GM18951 (cell line): Measurements from ENCODE around the gene INPP4A.
"Not testable (repeated sequence)": the region's sequence is repeated elsewhere in the genome, so short reads cannot be mapped to it uniquely, and the experiment has no call there.

Experiments
- POLR2A ChIP-seq: IDR thresholded peaks from 4 replicates; pipeline ENCODE4 v1.6.1; 2011; ENCODE audit warnings: mild to moderate bottlenecking; ENCODE audit not compliant: insufficient read length, insufficient read depth; ENCODE audit errors: extremely low read depth
- in situ Hi-C: fragments of 300-500 bp; cut with MboI; formaldehyde crosslinking; loops from one replicate; pipeline ENCODE4 v1.12.0; 2022; ENCODE audit warnings: low sequenced_read_pairs, mixed read lengths, inconsistent platforms; ENCODE audit not compliant: unreplicated experiment

INPP4A gene

GRCh38 chr2:98419544-98419943 lies 25.1 kb upstream of the INPP4A start:
- in situ Hi-C loops, result loop anchor here (10.0 to 25.0 kb wide), 2 partner anchors 185 to 418 kb away; partner anchors contain the start of genes COA5 and UNC50
- TF ChIP-seq POLR2A, result no peak

GRCh38 chr2:98419977-98420725 lies 24.5 kb upstream of the INPP4A start:
- TF ChIP-seq POLR2A, result no peak
- in situ Hi-C loops, result loop anchor here (10.0 to 25.0 kb wide), 2 partner anchors 185 to 417 kb away; partner anchors contain the start of genes COA5 and UNC50

- no peak for TF ChIP-seq POLR2A
- in situ Hi-C loops, result loop anchor here (25.0 kb wide), 1 partner anchor 415 kb away; no protein-coding TSS in a partner anchor
These were observed 22.2 kb upstream of the INPP4A start for GRCh38 chr2:98422449-98422848.

GRCh38 chr2:98426771-98427170 lies 17.9 kb upstream of the INPP4A start:
- in situ Hi-C loops, result no loop called here
- TF ChIP-seq POLR2A, result no peak

- TF ChIP-seq POLR2A, result no peak
- in situ Hi-C loops, result no loop called here
These were observed 12.5 kb upstream of the INPP4A start for GRCh38 chr2:98432145-98432544.

GRCh38 chr2:98433363-98433964 lies 11.2 kb upstream of the INPP4A start:
- in situ Hi-C loops, result no loop called here
- no peak for TF ChIP-seq POLR2A

GRCh38 chr2:98434492-98434891 lies 10.2 kb upstream of the INPP4A start:
- in situ Hi-C loops, result no loop called here
- TF ChIP-seq POLR2A, result no peak

GRCh38 chr2:98435670-98436069 lies 9.0 kb upstream of the INPP4A start:
- in situ Hi-C loops, result not testable (repeated sequence)

GRCh38 chr2:98436734-98437133 lies 7.9 kb upstream of the INPP4A start:
- in situ Hi-C loops, result no loop called here
- no peak for TF ChIP-seq POLR2A

GRCh38 chr2:98438190-98439133 lies 6.2 kb upstream of the INPP4A start:
- TF ChIP-seq POLR2A, result no peak
- in situ Hi-C loops, result no loop called here

GRCh38 chr2:98441706-98442450 lies 2.8 kb upstream of the INPP4A start:
- no peak for TF ChIP-seq POLR2A
- in situ Hi-C loops, result no loop called here

- in situ Hi-C loops, result no loop called here
- no peak for TF ChIP-seq POLR2A
These were observed 2.2 kb upstream of the INPP4A start for GRCh38 chr2:98442488-98442887.
